Omental fat pad (tissue), 4 donors: Measurements from ENCODE around the gene MR1. TPM values are rescaled to one million over a fixed set of nuclear protein-coding genes. Genes with fewer than 3 reads are reported as not detected.
A peak's percentile ranks its signal among the peaks of the same experiment; 100 is the strongest.

Experiments used
- ATAC-seq: fragments of 150-250 bp; one replicate; pipeline ENCODE4 v1.9.1; 2016; ENCODE audit warnings: mild to moderate bottlenecking, moderate library complexity; ENCODE audit not compliant: low FRiP score
- DNase-seq: peaks from one replicate; pipeline ENCODE4 v3.0.0-alpha.2; 2019; ENCODE audit warnings: low spot score
- total RNA-seq, 4 donors: library from RNA; depleted of rRNA; stranded (reverse); fragments of >200 nt; gene quantifications; one replicate each; pipeline ENCODE4 v1.1.0, GENCODE V29; 2016
- TF ChIP-seq, protein P1 (sequence below), 3 donors: fragments of 450-650 bp; IDR thresholded peaks; one replicate each; pipeline ENCODE4 v1.5.1; 2016 to 2017; ENCODE audit warnings: antibody characterized with exemption in 3 of 3, mild to moderate bottlenecking in 3 of 3, moderate library complexity in 2 of 3

Gene MR1
- total RNA-seq, 4 donors from 2014 or later: 12.5 to 16.2 (median 13.1) TPM

DNA sequence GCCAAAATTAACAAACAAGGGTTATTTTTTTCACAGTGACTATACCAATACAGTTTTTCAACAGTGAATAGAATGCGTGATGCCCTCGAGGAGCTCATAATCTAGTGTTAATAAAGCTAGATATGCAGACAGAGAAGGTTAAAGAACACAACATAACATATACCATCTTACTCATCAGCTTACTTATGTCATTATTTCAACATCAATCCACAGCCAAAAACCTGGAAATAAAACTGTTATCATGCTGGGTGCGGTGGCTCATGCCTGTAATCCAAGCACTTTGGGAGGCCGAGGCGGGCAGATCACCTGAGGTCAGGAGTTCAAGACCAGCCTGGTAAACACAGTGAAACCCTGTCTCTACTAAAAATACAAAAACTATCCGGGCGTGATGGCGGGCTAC lies 17.2 kb upstream of the MR1 start:
- TF ChIP-seq, protein P1, sequence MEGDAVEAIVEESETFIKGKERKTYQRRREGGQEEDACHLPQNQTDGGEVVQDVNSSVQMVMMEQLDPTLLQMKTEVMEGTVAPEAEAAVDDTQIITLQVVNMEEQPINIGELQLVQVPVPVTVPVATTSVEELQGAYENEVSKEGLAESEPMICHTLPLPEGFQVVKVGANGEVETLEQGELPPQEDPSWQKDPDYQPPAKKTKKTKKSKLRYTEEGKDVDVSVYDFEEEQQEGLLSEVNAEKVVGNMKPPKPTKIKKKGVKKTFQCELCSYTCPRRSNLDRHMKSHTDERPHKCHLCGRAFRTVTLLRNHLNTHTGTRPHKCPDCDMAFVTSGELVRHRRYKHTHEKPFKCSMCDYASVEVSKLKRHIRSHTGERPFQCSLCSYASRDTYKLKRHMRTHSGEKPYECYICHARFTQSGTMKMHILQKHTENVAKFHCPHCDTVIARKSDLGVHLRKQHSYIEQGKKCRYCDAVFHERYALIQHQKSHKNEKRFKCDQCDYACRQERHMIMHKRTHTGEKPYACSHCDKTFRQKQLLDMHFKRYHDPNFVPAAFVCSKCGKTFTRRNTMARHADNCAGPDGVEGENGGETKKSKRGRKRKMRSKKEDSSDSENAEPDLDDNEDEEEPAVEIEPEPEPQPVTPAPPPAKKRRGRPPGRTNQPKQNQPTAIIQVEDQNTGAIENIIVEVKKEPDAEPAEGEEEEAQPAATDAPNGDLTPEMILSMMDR (IDR thresholded peaks at IDR 0.05): no peak
- no peak for ATAC-seq
- DNase-seq: no peak

DNA sequence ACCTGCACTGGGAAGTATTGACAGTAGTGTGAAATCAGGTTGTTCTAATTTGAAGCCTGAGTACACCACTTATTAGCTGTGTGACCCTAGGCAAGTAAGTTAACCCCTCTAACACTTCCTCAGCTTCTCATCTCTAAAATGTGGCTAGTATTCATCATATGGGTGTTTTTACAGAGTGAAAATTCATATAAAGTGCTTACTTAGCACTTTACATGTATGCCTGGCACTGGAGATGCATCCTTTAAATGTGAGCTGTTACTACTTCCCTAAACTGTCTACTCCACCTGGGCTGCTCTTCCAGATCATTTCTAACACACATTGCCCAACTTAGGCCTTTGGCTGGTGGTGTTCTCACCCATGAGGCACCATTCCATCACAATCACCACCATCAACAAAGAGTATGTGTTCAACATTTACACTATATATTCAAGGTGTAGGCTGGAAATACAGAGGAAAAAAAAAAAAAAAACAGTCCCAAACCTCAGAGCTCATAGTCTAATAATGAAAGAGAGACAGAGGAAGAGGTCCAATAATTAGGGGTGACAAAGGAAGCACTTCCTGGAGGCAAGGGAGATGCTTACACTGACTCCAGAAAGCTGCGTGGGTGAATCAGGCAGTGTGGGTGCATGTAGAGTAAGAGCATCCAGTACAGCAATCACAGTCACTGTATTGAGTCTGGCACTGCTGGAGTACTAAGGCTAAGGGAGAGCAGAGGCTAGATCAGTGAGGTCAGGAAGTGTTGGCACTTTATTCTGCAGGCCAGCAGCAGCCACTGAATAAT lies 14.7 kb upstream of the MR1 start:
- no peak for ATAC-seq
- TF ChIP-seq, protein P1 (IDR thresholded peaks at IDR 0.05): no peak

DNA sequence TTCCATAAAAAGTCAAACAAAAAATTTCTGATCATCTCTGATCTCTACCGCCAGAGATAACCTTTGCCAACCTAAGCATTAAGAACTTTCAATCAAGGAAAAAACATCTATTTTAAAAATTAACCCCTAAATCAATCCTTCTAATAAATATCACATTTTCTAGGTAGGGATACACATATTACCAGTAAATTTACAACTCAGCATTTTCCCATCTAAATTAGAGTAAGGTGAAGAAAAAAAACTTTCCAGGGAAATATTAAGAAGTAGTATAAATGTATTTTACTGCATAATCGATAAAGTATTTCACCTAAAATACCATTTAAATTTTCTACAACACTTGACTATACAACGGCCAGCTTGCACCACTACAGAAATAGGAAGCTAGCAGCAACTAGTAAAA lies 12.6 kb upstream of the MR1 start:
- TF ChIP-seq, protein P1 (IDR thresholded peaks at IDR 0.05): no peak
- DNase-seq (no peak), ATAC-seq (no peak)

More for the DNA sequence above, 14.7 kb upstream of the MR1 start:
- no peak for DNase-seq

DNA sequence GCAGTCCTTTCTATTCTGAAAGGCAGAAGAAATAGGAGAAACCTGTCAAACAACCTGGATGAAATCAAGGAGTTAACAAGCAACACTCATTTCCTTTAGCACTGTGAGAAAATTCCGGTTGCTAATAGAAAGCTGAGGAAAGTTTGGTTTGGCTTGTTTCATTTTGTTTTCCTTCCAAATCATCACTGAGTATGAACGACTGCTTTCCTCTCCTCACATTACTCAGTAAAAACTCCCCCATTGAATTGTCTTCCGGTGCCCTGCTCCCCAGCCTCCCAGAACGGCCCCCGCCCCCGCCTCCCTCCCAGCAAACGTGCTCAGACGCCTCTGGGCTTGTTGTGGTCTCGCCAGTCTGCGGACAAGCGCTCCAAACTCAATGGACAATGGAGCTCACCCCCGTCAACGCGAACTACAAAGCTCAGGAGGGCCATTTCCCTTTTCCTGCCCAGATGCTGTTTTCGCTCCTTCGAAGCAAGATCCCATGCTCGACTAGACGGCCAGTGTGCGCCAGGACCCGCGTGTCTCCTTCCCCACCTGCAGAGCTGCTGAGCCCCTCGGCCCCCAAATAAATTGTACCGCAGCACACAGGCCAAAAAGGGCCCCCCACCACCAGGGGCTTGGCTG lies 11.9 kb upstream of the MR1 start:
- DNase-seq: no peak
- ATAC-seq: peak; percentile 78
- TF ChIP-seq, protein P1 (IDR thresholded peaks at IDR 0.05): no peak

DNA sequence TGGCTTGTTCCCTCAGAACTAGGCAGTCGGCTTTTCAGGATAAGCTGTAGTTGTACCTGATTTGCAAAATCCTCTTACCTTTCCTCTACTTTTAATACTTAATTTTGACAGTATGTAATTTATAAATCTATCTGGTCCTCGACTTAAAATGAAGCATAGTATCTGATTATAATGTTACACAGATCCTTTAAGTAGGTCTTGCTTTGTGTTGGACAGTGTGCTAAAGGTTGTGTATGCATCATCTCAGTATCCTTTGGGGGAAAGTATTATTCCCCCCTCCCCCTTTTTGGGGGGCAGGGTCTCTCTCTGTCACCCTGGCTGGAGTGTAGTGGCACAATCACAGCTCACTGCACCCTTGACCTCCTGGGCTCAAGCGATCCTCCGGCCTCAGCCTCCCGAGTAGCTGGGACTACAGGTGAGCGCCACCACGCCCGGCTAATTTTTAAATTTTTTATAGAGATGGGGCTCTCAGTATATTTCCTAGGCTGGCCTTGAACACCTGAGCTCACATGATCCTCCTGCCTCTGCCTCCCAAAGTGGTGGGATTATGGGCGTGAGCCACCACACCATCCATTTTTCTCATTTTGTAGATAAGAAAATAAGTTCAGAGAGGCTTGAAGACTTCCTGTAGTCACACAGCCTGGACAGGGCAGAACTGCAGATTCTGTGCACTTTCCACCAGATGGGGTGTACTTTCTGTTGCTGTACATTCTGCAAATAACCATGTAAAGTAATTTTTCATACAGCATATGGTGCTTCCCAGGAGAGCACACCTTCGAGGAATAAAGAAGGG lies 10.3 kb upstream of the MR1 start:
- ATAC-seq (no peak), DNase-seq (no peak)
- TF ChIP-seq, protein P1 (IDR thresholded peaks at IDR 0.05): no peak

GRCh38 chr1:181028196-181028595 lies 5.6 kb upstream of the MR1 start:
- TF ChIP-seq, protein P1 (IDR thresholded peaks at IDR 0.05): no peak
- ATAC-seq (no peak), DNase-seq (no peak)
